Measurements from ENCODE around the gene DMRTB1.

DMRTB1 gene

DNA sequence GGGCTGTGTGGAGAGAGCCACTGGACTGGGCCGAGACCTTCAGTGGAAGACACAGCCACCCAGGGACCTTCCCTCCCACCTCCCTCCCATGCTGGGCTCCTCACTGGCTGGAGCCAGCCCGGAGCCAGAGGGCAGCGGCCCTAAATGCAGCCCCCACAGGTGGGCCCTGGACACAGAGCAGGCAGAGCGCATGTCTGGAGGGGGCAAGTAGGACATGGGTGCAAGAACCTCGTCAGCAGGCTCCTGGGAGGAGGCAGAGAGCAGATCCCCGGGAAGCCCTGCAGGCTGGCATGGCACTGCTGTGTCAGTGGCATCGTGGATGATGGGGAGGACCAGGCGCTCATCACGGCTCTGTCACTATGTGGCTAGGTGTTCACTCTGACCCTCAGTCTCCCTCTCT is 45.7 kb downstream of the DMRTB1 start:
- H3K4me3 ChIP-seq (ENCODE audit: low read depth in 1 of 2, low read length in 1 of 2): no peak overlapping the region

DNA sequence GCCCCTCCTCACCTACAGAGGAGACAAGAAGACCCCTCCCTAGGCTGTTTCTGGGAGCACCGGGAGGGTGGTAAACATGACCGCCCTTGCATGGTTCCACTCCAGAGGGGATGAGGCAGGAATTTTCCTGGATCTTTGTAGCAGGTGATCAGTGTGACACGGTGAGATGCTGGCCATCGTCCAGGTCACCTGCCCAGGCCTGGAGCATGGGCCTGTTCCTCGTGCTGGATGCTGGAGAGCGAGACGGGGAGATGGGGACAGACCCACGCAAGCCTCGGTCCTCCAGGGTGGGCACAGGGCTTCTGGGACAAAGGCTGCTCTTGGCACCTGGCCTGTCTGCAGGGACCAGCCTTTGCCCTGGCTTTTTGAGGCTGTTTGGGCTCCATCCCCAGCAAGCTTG is 46.2 kb downstream of the DMRTB1 start:
- Histone ChIP-seq H3K9me3 (no peaks in the 10 kb centered on the region), H3K4me1 (ENCODE audit: control insufficient read depth in 1 of 2, insufficient read depth in 1 of 2, low read depth in 1 of 2, low read length in 1 of 2) (no peaks in the 10 kb centered on the region), H3K36me3 (no peaks in the 10 kb centered on the region), H3K27me3 (peaks cover 10% of the 10 kb centered on the region), H3K4me3 (ENCODE audit: low read depth in 1 of 2, low read length in 1 of 2) (no peak overlapping the region), H3K27ac (no peak overlapping the region)
- TF ChIP-seq, protein P1, sequence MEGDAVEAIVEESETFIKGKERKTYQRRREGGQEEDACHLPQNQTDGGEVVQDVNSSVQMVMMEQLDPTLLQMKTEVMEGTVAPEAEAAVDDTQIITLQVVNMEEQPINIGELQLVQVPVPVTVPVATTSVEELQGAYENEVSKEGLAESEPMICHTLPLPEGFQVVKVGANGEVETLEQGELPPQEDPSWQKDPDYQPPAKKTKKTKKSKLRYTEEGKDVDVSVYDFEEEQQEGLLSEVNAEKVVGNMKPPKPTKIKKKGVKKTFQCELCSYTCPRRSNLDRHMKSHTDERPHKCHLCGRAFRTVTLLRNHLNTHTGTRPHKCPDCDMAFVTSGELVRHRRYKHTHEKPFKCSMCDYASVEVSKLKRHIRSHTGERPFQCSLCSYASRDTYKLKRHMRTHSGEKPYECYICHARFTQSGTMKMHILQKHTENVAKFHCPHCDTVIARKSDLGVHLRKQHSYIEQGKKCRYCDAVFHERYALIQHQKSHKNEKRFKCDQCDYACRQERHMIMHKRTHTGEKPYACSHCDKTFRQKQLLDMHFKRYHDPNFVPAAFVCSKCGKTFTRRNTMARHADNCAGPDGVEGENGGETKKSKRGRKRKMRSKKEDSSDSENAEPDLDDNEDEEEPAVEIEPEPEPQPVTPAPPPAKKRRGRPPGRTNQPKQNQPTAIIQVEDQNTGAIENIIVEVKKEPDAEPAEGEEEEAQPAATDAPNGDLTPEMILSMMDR (IDR thresholded peaks at IDR 0.05): no peak

More for the DNA sequence above, 45.7 kb downstream of the DMRTB1 start:
- Histone ChIP-seq H3K27ac (no peak overlapping the region), H3K9me3 (no peaks in the 10 kb centered on the region), H3K4me1 (ENCODE audit: control insufficient read depth in 1 of 2, insufficient read depth in 1 of 2, low read depth in 1 of 2, low read length in 1 of 2) (no peaks in the 10 kb centered on the region), H3K36me3 (no peaks in the 10 kb centered on the region), H3K27me3 (peaks cover 10% of the 10 kb centered on the region)
- TF ChIP-seq, protein P1 (IDR thresholded peaks at IDR 0.05): no peak

DNA sequence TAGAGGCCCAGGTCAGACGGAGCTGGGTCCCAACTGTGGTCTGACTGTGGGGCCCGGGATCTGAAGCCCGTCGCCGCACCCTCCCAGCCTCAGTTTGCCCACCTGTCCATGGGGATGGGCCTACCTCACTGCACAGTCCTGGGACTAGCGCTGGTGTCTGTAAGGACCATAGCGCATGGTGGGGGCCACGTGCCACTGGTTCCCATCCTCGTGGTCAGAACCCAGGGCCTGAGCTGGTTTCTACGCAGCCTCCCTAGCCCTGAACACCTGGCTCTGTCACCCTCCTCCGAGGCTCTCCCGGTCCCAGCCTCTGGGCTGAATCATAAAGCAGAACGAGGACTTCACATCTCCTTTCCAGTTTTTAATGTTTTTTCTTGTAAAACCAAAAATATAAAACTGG is 46.7 kb downstream of the DMRTB1 start:
- H3K36me3 ChIP-seq: no peaks in the 10 kb centered on the region
- H3K27me3 ChIP-seq: peaks cover 10% of the 10 kb centered on the region
- H3K27ac ChIP-seq: no peak overlapping the region
- no peaks in the 10 kb centered on the region for H3K4me1 ChIP-seq (ENCODE audit: control insufficient read depth in 1 of 2, insufficient read depth in 1 of 2, low read depth in 1 of 2, low read length in 1 of 2)
- no peak overlapping the region for H3K4me3 ChIP-seq (ENCODE audit: low read depth in 1 of 2, low read length in 1 of 2)
- H3K9me3 ChIP-seq: no peaks in the 10 kb centered on the region
- TF ChIP-seq, protein P1 (IDR thresholded peaks at IDR 0.05): no peak

DNA sequence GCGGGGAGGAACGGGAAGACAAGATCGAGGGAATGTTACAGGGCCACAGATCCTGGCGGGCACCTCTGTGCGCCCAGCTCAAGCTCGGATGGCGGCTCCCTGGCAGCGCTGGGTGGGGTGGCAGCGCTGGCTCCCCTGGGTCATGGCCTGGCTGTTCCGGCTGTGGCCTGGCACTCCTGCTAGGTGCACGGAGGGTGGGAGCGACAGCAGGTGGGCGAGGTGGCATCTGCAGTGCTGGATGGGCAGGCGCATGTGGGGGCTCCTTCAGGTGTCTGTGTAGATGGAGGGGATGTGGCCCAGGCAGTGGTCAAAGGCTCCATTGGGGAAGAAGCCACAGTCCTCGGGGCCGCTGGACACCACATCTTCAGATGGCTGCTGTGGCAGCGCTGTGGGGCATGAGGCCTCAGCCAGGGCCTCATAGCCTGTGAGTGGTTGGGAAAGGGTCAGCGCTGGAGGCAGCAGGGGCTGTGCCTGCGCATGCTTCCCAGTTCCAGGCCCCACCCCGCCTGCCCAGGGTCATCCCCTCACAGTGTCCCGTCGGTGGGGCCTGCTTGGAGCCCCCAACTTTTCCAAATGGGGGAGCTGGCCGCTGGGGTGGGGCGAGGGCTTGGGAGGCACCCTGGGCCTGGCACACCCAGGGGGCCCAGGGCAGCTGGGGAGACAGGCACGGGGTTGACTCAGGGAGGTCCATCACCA is 47.3 kb downstream of the DMRTB1 start:
- H3K36me3 ChIP-seq: no peaks in the 10 kb centered on the region
- H3K27me3 ChIP-seq: peaks cover 10% of the 10 kb centered on the region
- H3K4me1 ChIP-seq (ENCODE audit: control insufficient read depth in 1 of 2, insufficient read depth in 1 of 2, low read depth in 1 of 2, low read length in 1 of 2): no peaks in the 10 kb centered on the region
- no peaks in the 10 kb centered on the region for H3K9me3 ChIP-seq
- H3K27ac ChIP-seq: no peak overlapping the region
- no peak overlapping the region for H3K4me3 ChIP-seq (ENCODE audit: low read depth in 1 of 2, low read length in 1 of 2)
- TF ChIP-seq, protein P1 (IDR thresholded peaks at IDR 0.05): no peak

DNA sequence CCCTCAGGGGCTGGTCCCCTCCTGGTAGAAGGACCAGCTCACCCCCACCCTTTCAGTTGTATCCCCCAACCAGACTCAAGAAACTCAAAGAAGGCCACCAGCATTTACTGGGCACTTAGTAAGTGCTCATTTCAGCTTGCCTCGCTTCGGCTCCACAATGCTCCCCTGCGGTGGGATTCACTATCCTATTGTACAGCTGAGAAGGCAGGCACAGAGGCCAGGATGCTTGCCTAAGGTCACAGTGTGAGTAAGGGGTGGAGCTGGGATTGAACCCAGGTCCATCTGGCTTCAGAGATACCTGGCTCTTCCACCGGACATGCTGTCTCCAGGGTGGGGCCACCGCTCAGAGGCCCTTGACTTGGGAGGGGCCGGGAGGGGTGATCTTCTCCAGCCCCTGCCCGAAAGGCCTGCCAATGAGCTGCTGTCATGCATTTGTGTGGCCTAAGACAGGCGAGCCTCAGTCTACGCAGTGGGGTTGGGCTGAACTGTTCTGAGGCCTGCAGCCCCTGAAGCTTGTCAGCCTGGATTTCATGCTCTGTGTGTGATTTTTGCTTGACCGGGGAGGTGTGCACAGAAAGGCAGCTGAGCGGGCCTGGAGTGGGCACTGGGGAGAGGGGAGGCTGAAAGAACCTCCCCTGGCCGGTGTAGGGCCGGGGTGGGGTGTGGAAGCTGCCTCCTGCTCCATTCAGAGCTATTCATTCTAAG is 48.1 kb downstream of the DMRTB1 start:
- Histone ChIP-seq H3K4me3 (ENCODE audit: low read depth in 1 of 2, low read length in 1 of 2) (no peak overlapping the region), H3K4me1 (ENCODE audit: control insufficient read depth in 1 of 2, insufficient read depth in 1 of 2, low read depth in 1 of 2, low read length in 1 of 2) (no peaks in the 10 kb centered on the region), H3K9me3 (no peaks in the 10 kb centered on the region), H3K27ac (no peak overlapping the region), H3K36me3 (no peaks in the 10 kb centered on the region), H3K27me3 (peaks cover 10% of the 10 kb centered on the region)
- TF ChIP-seq, protein P1 (IDR thresholded peaks at IDR 0.05): no peak
